ENCODE measurements around the gene TREX2. TPM values are rescaled to one million over a fixed set of nuclear protein-coding genes. Genes with fewer than 3 reads are reported as not detected.

Gene TREX2
- total RNA-seq, 2 donors from 2014 or later = 0.94 TPM; not detected in 1

- H3K4me3 ChIP-seq = no peak overlapping the region
- H3K4me1 ChIP-seq = no peaks in the 10 kb centered on the region
- TF ChIP-seq CTCF (IDR thresholded peaks at IDR 0.05) = no peak
- DNase-seq (ENCODE audit: low spot score) = no peak
- H3K27me3 ChIP-seq = no peaks in the 10 kb centered on the region
- no peak overlapping the region for H3K27ac ChIP-seq
- H3K36me3 ChIP-seq = no peaks in the 10 kb centered on the region
- H3K9me3 ChIP-seq = peaks cover 0 to 11% of the 10 kb centered on the region in 2 donors
Measured at GRCh38 chrX:153430796-153431195, 15.1 kb downstream of the TREX2 start.

- no peaks in the 10 kb centered on the region for H3K36me3 ChIP-seq
- H3K9me3 ChIP-seq = peaks cover 0 to 7% of the 10 kb centered on the region in 2 donors
- no peak for TF ChIP-seq CTCF (IDR thresholded peaks at IDR 0.05)
- H3K27me3 ChIP-seq = no peaks in the 10 kb centered on the region
- no peaks in the 10 kb centered on the region for H3K4me1 ChIP-seq
- DNase-seq (ENCODE audit: low spot score) = no peak
- no peak overlapping the region for H3K4me3 ChIP-seq
- H3K27ac ChIP-seq = no peak overlapping the region
Measured at GRCh38 chrX:153426204-153426603, 19.7 kb downstream of the TREX2 start.

DNA sequence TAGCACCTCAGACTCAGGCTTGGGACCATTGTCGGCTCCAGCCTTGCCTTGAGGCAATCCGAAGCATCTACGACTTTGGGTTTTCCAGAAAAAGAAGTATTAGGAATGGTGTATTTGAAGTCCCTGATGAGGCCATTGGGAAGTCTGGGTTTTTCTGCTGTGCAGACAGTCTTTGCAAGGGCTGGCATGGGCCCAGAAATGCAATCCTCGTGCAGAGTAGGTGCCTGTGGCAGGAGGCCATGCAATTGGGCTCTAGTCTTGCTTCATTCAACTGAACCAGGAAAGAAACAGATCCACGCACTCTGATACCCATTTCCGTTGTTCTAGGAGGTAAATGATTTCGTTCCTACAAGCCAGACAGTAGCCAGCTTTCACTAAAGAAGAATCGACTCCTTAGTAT is 22.2 kb downstream of the TREX2 start:
- no peak for TF ChIP-seq CTCF (IDR thresholded peaks at IDR 0.05)
- Histone ChIP-seq H3K4me3 (no peak overlapping the region), H3K4me1 (no peaks in the 10 kb centered on the region), H3K27me3 (no peaks in the 10 kb centered on the region), H3K9me3 (no peaks in the 10 kb centered on the region), H3K27ac (no peak overlapping the region), H3K36me3 (no peaks in the 10 kb centered on the region)
- DNase-seq (ENCODE audit: low spot score) = no peak

DNA sequence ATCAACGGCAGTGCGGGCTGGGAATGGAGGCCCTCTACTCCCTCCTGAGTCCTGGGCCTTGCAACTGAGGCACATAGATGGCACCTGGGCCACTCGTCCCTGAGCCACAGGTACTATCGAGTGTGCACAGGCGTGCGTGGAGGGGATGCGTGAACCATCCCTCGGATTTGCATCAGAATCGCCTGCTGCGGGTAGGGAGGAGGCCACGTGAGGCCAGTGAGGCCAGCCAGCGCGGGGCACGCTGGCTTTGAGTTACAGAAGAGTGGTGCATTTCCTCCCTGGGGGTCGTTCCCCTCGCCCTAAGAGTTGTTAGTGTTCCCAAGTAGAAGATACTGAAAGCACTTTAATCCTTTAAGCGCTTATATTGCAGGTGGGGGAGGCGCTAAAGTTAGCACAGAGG is 24.0 kb downstream of the TREX2 start:
- H3K4me1 ChIP-seq = no peaks in the 10 kb centered on the region
- DNase-seq (ENCODE audit: low spot score) = no peak
- H3K27ac ChIP-seq = no peak overlapping the region
- no peak overlapping the region for H3K4me3 ChIP-seq
- no peaks in the 10 kb centered on the region for H3K27me3 ChIP-seq
- TF ChIP-seq CTCF (IDR thresholded peaks at IDR 0.05) = no peak
- H3K9me3 ChIP-seq = no peaks in the 10 kb centered on the region
- H3K36me3 ChIP-seq = no peaks in the 10 kb centered on the region

DNA sequence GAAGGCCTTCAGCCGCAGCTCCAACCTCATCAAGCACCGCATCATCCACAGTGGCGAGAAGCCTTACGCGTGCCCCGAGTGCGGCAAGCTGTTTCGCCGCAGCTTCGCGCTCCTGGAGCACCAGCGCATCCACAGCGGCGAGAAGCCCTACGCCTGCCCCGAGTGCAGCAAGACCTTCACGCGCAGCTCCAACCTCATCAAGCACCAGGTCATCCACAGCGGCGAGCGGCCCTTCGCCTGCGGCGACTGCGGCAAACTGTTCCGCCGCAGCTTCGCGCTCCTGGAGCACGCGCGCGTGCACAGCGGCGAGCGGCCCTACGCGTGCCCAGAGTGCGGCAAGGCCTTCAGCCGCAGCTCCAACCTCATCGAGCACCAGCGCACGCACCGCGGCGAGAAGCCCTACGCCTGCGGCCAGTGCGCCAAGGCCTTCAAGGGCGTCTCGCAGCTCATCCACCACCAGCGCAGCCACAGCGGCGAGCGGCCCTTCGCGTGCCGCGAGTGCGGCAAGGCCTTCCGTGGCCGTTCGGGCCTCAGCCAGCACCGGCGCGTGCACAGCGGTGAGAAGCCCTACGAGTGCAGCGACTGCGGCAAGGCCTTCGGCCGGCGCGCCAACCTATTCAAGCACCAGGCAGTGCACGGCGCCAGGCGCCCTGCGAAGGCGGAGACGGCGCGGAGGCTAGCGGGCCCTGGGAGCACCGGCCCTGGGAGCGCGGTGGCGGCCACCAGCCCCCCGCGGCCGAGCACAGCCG is 24.8 kb downstream of the TREX2 start:
- no peak for DNase-seq (ENCODE audit: low spot score)
- Histone ChIP-seq H3K27me3 (no peaks in the 10 kb centered on the region), H3K36me3 (no peaks in the 10 kb centered on the region), H3K9me3 (no peaks in the 10 kb centered on the region), H3K4me1 (no peaks in the 10 kb centered on the region), H3K4me3 (no peak overlapping the region), H3K27ac (no peak overlapping the region)
- TF ChIP-seq CTCF (IDR thresholded peaks at IDR 0.05) = no peak

DNA sequence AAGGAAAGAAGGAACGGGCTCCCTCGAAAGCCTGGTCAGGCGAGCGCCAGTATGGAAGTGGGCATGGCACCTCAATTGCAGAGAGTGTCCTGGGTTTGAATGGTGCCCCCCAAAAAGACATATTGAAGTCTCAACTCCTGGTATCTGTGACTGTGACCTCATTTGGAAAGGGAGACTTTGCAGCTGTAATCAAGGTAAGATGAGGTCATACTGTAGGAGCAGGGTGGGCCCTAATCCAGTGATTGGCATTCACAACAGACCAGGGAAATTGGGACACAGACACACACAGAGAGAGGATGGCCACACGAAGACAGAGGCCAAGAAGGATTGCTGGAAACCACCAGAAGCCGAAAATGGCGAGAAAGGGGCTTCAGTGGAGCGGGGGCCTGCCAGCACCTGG is 28.2 kb downstream of the TREX2 start:
- Histone ChIP-seq H3K4me3 (no peak overlapping the region), H3K9me3 (no peaks in the 10 kb centered on the region), H3K27me3 (no peaks in the 10 kb centered on the region), H3K4me1 (no peaks in the 10 kb centered on the region), H3K27ac (no peak overlapping the region), H3K36me3 (no peaks in the 10 kb centered on the region)
- TF ChIP-seq CTCF (IDR thresholded peaks at IDR 0.05) = no peak
- no peak for DNase-seq (ENCODE audit: low spot score)
